Measurements from ENCODE around the gene POP7.

GRCh38 chr7:100682228-100682741, 23.6 kb upstream of the POP7 start:
- TF ChIP-seq CTCF (IDR thresholded peaks at IDR 0.05; ENCODE audit: poor library complexity) (no peak), EZH2 (IDR thresholded peaks at IDR 0.05; ENCODE audit: borderline replicate concordance) (no peak)

All from hepatocyte (in vitro differentiated cells).